HepG2 (cell line): Measurements from ENCODE around the gene NELFB. TPM values are rescaled to one million over a fixed set of nuclear protein-coding genes. Genes with fewer than 3 reads are reported as not detected.
A peak's percentile ranks its signal among the peaks of the same experiment; 100 is the strongest.

ENCODE experiments used
- ADNP ChIP-seq: sonication (generic); formaldehyde crosslinking; IDR thresholded peaks from 2 replicates; pipeline ENCODE4 v1.4.0; 2020; ENCODE audit warnings: missing genetic modification reagents
- KDM2A ChIP-seq: sonication (generic); formaldehyde crosslinking; IDR thresholded peaks from 2 replicates; pipeline ENCODE4 v1.4.0; 2020; ENCODE audit warnings: low read depth, missing genetic modification reagents, borderline replicate concordance
- PCBP1 ChIP-seq: fragments of 200-400 bp; formaldehyde crosslinking; IDR thresholded peaks from 2 replicates; pipeline ENCODE4 v1.6.1; 2017; ENCODE audit warnings: mild to moderate bottlenecking, low read depth, low read length, borderline replicate concordance
- SALL2 ChIP-seq: sonication (generic); formaldehyde crosslinking; IDR thresholded peaks from 2 replicates; pipeline ENCODE4 v1.8.1; 2023; ENCODE audit warnings: mild to moderate bottlenecking, missing genetic modification reagents, inconsistent platforms
- SRSF4 ChIP-seq: fragments of 200-400 bp; formaldehyde crosslinking; IDR thresholded peaks from one replicate; pipeline ENCODE4 v1.6.1; 2018; ENCODE audit warnings: mild to moderate bottlenecking, low read depth, low read length, moderate library complexity; ENCODE audit not compliant: poor library complexity, severe bottlenecking
- TBX2 ChIP-seq: sonication (generic); formaldehyde crosslinking; IDR thresholded peaks from 2 replicates; pipeline ENCODE4 v1.5.0; 2020; ENCODE audit warnings: missing genetic modification reagents, mild to moderate bottlenecking, borderline replicate concordance
- ZNF143 ChIP-seq: sonication (generic); formaldehyde crosslinking; IDR thresholded peaks from 2 replicates; pipeline ENCODE4 v1.4.0; 2020; ENCODE audit warnings: missing genetic modification reagents
- ZNF501 ChIP-seq: sonication (generic); formaldehyde crosslinking; IDR thresholded peaks from 2 replicates; pipeline ENCODE4 v1.5.1; 2020; ENCODE audit warnings: mild to moderate bottlenecking, moderate library complexity, missing genetic modification reagents
- ZNF543 ChIP-seq: sonication (generic); formaldehyde crosslinking; IDR thresholded peaks from 2 replicates; pipeline ENCODE4 v1.4.0; 2020; ENCODE audit warnings: mild to moderate bottlenecking, missing genetic modification reagents
- ZNF652 ChIP-seq: IDR thresholded peaks from 2 replicates; pipeline ENCODE4 v1.6.1; 2016; ENCODE audit warnings: low read depth, borderline replicate concordance
- ZNF678 ChIP-seq: sonication (generic); formaldehyde crosslinking; IDR thresholded peaks from 2 replicates; pipeline ENCODE4 v1.4.0; 2020; ENCODE audit warnings: mild to moderate bottlenecking, missing genetic modification reagents
- ZNF766 ChIP-seq: sonication (generic); formaldehyde crosslinking; IDR thresholded peaks from 2 replicates; pipeline ENCODE4 v1.5.0; 2020; ENCODE audit warnings: missing genetic modification reagents, borderline replicate concordance
- ZSCAN12 ChIP-seq: sonication (generic); formaldehyde crosslinking; IDR thresholded peaks from 2 replicates; pipeline ENCODE4 v1.9.0; 2021; ENCODE audit warnings: mild to moderate bottlenecking, missing genetic modification reagents
- polyA plus RNA-seq, 8 experiments: library from polyadenylated mRNA; depleted of rRNA in 3 of 8; stranded (reverse) in 7 of 8; unstranded in 1 of 8; fragments of >200 nt; fragmentation: Illumina TruSeq in 4 of 8; extraction: Trizol in 4 of 8; gene quantifications; 2 replicates each; pipeline versions ENCODE4 v1.2.1 to v1.2.3, GENCODE V29; 2011 to 2016; ENCODE audit warnings: low read depth in 4 of 8, missing spikeins in 1 of 8, mixed read lengths in 1 of 8; ENCODE audit not compliant: insufficient read depth in 1 of 8
- total RNA-seq, 5 experiments: library from RNA; depleted of rRNA; stranded (reverse); fragments of >200 nt; fragmentation: Illumina TruSeq; extraction: Trizol; gene quantifications; 2 replicates each; pipeline ENCODE4 v1.2.3, GENCODE V29; 2016; ENCODE audit warnings: low read depth in 1 of 5
- TF ChIP-seq, protein P1 (sequence below): sonication (generic); formaldehyde crosslinking; IDR thresholded peaks from 2 replicates; pipeline ENCODE4 v1.5.0; 2020; ENCODE audit warnings: missing genetic modification reagents
- TF ChIP-seq, protein P2 (sequence below): sonication (generic); formaldehyde crosslinking; IDR thresholded peaks from 2 replicates; pipeline ENCODE4 v1.8.0; 2022; ENCODE audit warnings: mild to moderate bottlenecking, missing genetic modification reagents; ENCODE audit not compliant: insufficient replicate concordance
- TF ChIP-seq, protein P3 (sequence below): sonication (generic); formaldehyde crosslinking; IDR thresholded peaks from 2 replicates; pipeline ENCODE4 v1.4.0; 2020; ENCODE audit warnings: missing genetic modification reagents
- TF ChIP-seq, protein P4 (sequence below): sonication (generic); formaldehyde crosslinking; IDR thresholded peaks from 2 replicates; pipeline ENCODE4 v1.5.0; 2020; ENCODE audit warnings: missing genetic modification reagents, mild to moderate bottlenecking, borderline replicate concordance
- TF ChIP-seq, protein P5 (sequence below): sonication (generic); formaldehyde crosslinking; IDR thresholded peaks from 2 replicates; pipeline ENCODE4 v1.5.1; 2020; ENCODE audit warnings: mild to moderate bottlenecking, missing genetic modification reagents, borderline replicate concordance
- TF ChIP-seq, protein P6 (sequence below): sonication (generic); formaldehyde crosslinking; IDR thresholded peaks from 2 replicates; pipeline ENCODE4 v1.4.0; 2020; ENCODE audit warnings: missing genetic modification reagents
- TF ChIP-seq, protein P7 (sequence below): sonication (generic); formaldehyde crosslinking; IDR thresholded peaks from 2 replicates; pipeline ENCODE4 v1.4.0; 2020; ENCODE audit warnings: missing genetic modification reagents; ENCODE audit errors: not compliant biosample characterization

NELFB gene
- total and polyA plus RNA-seq, 2 of the 13 experiments (the other 11 are each of a cell fraction or from before 2014, with no cell fraction given), result 26.5 to 45.8 TPM

DNA sequence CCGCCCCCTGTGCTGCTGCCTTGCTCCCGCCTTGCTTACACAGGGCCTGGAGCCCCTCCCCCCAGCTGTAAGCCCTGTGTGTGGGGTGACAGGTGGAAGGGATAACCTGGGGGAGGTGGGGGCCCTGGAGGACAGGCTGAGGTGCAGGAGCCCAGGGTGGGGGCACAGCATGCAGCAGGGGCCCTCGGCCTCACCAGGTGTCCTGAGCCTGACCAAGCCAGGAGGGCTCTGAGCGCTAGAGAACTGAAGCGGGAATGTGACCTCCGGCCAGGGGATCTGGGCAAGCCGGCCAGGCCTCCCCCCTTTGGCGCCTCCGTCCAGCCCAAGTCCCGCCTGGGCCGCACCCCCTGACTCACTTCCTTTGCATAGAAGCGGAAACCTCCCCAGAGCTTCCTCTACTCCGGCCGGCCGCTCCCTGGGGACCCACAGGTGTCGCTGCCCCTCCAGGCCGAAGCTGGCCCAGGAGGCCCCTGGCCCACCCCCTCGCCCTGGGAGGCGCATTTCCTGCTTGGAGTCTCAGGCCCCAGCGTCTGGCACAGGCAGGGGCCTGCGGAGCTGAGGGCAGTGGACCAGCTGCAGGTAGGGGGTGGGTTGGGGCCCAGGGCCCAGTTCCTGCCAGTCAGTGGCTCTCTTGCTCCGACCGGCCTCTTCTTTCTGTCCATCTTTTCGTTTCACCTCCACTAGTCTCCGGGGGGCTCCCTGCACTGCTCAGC is 22.4 kb downstream of the NELFB start, which contains the start of gene TOR4A (continued):
- TF ChIP-seq, protein P1, sequence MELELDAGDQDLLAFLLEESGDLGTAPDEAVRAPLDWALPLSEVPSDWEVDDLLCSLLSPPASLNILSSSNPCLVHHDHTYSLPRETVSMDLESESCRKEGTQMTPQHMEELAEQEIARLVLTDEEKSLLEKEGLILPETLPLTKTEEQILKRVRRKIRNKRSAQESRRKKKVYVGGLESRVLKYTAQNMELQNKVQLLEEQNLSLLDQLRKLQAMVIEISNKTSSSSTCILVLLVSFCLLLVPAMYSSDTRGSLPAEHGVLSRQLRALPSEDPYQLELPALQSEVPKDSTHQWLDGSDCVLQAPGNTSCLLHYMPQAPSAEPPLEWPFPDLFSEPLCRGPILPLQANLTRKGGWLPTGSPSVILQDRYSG, result no peak
- TF ChIP-seq ZNF143 (CRISPR knock-in tag) (peak; percentile 52), SALL2 (CRISPR knock-in tag) (peak; percentile 56; the same call in 1 of the 2 replicates), ADNP (CRISPR knock-in tag) (no peak), ZNF678 (CRISPR knock-in tag) (no peak), ZSCAN12 (CRISPR knock-in tag) (no peak; the same call in 1 of the 2 replicates), PCBP1 (no peak), TBX2 (peak; percentile 79; the same call in 1 of the 2 replicates), KDM2A (CRISPR knock-in tag) (peak; percentile 94), ZNF652 (CRISPR knock-in tag) (no peak), ZNF766 (CRISPR knock-in tag) (no peak; the same call in 1 of the 2 replicates), ZNF543 (CRISPR knock-in tag) (no peak; the same call in 1 of the 2 replicates), ZNF501 (CRISPR knock-in tag) (peak; percentile 84), SRSF4 (no peak)
- TF ChIP-seq, protein P2, sequence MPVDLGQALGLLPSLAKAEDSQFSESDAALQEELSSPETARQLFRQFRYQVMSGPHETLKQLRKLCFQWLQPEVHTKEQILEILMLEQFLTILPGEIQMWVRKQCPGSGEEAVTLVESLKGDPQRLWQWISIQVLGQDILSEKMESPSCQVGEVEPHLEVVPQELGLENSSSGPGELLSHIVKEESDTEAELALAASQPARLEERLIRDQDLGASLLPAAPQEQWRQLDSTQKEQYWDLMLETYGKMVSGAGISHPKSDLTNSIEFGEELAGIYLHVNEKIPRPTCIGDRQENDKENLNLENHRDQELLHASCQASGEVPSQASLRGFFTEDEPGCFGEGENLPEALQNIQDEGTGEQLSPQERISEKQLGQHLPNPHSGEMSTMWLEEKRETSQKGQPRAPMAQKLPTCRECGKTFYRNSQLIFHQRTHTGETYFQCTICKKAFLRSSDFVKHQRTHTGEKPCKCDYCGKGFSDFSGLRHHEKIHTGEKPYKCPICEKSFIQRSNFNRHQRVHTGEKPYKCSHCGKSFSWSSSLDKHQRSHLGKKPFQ, result peak; percentile 61
- TF ChIP-seq, protein P3, sequence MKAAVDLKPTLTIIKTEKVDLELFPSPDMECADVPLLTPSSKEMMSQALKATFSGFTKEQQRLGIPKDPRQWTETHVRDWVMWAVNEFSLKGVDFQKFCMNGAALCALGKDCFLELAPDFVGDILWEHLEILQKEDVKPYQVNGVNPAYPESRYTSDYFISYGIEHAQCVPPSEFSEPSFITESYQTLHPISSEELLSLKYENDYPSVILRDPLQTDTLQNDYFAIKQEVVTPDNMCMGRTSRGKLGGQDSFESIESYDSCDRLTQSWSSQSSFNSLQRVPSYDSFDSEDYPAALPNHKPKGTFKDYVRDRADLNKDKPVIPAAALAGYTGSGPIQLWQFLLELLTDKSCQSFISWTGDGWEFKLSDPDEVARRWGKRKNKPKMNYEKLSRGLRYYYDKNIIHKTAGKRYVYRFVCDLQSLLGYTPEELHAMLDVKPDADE (CRISPR knock-in tag), result no peak
- TF ChIP-seq, protein P4, sequence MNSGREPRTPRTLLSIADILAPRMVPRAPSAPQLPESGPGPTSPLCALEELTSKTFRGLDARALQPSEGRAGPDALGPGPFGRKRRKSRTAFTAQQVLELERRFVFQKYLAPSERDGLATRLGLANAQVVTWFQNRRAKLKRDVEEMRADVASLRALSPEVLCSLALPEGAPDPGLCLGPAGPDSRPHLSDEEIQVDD (CRISPR knock-in tag), result no peak
- TF ChIP-seq, protein P5, sequence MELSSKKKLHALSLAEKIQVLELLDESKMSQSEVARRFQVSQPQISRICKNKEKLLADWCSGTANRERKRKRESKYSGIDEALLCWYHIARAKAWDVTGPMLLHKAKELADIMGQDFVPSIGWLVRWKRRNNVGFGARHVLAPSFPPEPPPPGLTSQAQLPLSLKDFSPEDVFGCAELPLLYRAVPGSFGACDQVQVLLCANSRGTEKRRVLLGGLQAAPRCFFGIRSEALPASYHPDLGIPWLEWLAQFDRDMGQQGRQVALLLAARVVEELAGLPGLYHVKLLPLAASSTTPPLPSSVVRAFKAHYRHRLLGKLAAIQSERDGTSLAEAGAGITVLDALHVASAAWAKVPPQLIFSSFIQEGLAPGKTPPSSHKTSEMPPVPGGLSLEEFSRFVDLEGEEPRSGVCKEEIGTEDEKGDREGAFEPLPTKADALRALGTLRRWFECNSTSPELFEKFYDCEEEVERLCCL (CRISPR knock-in tag), result 0 out of 2 replicates have a peak, but pooled peaks have one; percentile 28
- TF ChIP-seq, protein P6, sequence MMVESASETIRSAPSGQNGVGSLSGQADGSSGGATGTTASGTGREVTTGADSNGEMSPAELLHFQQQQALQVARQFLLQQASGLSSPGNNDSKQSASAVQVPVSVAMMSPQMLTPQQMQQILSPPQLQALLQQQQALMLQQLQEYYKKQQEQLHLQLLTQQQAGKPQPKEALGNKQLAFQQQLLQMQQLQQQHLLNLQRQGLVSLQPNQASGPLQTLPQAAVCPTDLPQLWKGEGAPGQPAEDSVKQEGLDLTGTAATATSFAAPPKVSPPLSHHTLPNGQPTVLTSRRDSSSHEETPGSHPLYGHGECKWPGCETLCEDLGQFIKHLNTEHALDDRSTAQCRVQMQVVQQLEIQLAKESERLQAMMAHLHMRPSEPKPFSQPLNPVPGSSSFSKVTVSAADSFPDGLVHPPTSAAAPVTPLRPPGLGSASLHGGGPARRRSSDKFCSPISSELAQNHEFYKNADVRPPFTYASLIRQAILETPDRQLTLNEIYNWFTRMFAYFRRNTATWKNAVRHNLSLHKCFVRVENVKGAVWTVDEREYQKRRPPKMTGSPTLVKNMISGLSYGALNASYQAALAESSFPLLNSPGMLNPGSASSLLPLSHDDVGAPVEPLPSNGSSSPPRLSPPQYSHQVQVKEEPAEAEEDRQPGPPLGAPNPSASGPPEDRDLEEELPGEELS, result peak; percentile 46
- TF ChIP-seq, protein P7, sequence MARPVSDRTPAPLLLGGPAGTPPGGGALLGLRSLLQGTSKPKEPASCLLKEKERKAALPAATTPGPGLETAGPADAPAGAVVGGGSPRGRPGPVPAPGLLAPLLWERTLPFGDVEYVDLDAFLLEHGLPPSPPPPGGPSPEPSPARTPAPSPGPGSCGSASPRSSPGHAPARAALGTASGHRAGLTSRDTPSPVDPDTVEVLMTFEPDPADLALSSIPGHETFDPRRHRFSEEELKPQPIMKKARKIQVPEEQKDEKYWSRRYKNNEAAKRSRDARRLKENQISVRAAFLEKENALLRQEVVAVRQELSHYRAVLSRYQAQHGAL (CRISPR knock-in tag), result no peak
